ENCODE data around the gene LRMDA.

The LRMDA gene

DNA sequence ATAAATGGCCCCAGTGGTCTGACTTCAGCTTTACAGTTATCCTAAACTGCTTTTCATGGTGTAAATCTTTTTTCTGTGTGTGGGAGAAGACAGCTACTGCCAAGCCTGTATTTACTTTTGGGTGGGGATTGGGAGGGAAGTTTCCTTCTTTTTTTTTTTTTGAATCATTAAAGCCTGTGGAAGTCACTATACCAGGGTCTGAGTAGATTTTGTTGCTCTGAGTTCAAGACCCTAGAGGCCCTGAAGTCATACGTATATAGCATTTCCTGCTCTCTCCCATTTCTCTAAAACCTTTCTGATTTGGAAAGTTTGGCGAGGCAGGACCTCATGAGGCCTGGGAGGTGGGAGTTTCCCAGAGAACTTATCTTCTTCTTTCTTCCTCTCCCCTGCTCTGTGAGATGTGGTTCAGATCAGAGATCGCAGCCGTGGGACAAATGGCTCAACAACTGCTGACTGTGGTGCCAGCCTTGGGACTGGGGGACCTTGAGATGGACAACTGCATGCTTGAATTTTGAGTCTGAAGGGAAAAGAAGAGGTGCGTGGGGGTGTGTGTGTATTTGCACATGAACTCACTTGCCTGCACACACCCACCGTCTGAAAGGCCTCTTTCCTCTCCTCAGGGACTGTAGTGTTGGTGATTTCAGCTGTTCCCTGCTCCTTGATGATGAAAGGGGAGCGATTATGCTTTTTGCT lies 18.1 kb downstream of the LRMDA start:
- DNase-seq (ENCODE audit: low read depth): no peak

DNA sequence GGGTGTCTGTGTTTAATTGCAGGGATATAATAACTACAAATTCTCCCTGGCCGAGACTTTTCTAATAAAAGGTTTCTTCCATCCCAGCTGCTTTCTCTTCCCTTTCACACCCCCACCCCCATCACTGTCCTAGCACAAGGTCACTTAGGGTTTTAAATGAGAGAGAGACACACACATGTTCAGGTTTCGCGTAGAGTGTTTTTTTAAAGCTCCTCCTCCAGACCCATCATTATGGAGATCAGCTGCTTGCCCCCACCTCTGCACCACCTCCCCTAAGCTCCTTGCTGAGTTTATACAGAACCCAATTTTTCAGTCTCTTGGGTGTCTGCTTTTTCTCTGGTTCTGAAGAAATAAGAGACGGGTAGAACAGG lies 18.6 kb downstream of the LRMDA start:
- no peak for DNase-seq (ENCODE audit: low read depth)

DNA sequence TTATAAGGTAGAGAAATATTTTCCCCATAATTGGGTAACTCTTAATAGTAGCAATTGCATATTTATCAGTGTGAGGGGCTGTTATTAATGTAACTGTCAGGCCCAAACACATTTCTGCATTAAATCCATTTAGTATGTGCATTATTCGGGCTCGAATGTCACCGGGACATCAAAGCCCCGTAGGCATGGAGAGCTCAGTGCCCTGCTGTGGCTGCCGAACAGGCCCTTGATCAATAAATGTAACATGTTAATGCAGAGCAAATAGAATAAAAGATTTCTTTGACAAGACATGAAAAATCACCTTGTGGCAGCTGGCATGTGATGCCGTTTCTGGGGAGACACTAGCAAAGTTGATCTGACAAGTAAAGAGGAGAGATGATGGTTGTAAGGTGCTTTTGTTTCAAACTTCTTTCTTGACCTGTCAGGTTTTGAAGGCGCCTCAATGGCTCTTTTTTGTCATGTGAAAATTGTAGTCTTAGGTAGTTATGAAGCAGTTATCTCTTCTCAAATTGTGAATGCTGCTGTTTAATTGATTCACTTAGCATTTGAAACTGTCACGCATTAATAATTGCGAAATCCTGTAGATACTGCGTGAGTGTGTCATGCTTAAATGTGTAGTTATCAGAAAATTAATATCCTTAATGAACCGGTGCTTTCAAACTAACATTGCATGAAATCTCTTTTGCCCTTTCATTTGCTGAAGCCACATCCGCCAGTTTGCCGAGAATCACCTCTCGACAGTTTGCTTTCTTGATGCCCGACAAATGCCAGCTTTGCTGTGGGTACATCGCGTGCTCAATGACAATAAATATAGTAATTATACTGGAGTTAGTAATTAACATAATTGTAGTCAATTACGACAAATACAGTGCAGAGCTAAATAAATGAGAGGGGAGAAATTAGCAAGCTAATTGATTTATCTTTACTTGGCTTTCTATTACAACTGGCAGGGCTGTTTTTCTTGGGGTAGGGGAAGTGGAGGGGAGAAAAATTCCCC lies 19.5 kb downstream of the LRMDA start:
- no peak for DNase-seq (ENCODE audit: low read depth)

DNA sequence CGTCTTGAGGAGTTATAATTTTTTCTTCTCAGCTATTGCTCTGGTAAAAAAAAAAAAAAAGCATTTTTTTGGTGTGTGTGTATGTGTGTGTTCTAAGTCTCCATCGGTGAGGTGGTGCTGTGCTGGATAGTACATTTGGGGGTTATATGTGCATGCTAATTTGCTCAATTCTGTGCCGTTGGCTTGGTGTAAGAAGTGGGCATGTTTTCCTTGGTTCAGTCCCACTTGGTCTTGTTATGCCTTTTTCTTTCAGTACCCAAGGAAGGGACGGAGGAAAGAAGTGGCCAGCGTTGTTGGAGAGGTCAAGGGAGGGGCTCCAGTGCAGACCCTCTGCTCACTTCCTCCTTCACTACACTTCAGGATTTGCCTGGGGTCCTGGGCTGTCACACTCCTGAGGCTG lies 20.4 kb downstream of the LRMDA start:
- DNase-seq (ENCODE audit: low read depth): no peak

DNA sequence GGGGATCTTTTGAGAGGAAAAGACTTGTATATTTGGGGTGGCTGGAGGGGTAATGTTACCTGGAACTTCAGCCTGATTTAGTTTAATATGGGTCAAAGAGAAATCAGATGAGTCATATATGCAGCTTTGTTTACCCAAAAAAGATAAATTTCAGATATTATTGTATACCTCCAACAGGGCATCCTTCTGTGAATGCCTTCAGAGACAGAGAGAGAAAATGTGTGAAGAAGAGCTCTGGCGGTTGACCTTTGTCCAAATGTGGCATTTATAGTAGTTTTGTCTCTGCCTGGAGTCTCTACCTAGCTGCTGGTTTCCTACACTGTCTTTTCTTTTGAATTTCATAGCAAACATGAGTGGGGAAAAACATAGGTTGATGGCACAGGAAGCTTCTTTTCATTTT lies 21.6 kb downstream of the LRMDA start:
- DNase-seq (ENCODE audit: low read depth): no peak

DNA sequence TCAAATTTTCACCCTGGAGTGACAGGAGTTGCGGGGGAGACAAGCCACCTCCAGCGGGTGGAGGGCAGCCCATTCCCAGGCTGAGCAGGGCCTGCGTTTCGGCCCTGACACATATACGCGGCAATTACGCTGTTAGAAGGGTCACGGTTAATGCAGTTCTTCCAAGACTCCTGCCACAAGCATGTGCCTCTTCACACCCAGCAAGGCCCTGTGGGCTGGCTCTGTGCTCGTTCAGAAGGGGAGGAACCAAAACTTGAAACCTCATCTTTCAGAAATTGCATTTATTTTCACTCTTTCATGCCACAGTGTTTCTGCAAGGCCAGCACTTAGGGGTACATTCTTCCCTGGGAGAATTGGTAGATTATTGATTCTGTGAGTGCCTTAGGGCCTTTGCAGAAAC lies 24.7 kb downstream of the LRMDA start:
- DNase-seq (ENCODE audit: low read depth): no peak

DNA sequence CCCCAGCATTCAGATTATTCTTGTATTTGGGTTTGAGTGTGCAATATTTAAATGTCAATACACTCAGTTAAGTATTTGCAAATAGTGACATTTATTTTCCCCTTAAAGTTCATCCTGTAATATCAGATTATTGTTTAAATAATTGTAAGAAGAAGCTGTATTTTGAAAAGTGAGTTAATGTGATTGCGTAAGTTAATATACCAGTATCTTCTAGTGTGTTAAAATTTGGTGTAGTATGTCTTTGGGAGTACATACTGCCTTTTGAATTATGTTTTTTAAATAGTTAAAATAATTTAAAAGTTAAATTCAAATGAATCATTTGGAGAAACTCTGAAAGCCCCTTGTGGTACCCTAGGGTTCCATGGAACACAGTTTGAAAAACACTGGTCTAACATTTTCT lies 28.6 kb downstream of the LRMDA start:
- DNase-seq (ENCODE audit: low read depth): no peak

DNA sequence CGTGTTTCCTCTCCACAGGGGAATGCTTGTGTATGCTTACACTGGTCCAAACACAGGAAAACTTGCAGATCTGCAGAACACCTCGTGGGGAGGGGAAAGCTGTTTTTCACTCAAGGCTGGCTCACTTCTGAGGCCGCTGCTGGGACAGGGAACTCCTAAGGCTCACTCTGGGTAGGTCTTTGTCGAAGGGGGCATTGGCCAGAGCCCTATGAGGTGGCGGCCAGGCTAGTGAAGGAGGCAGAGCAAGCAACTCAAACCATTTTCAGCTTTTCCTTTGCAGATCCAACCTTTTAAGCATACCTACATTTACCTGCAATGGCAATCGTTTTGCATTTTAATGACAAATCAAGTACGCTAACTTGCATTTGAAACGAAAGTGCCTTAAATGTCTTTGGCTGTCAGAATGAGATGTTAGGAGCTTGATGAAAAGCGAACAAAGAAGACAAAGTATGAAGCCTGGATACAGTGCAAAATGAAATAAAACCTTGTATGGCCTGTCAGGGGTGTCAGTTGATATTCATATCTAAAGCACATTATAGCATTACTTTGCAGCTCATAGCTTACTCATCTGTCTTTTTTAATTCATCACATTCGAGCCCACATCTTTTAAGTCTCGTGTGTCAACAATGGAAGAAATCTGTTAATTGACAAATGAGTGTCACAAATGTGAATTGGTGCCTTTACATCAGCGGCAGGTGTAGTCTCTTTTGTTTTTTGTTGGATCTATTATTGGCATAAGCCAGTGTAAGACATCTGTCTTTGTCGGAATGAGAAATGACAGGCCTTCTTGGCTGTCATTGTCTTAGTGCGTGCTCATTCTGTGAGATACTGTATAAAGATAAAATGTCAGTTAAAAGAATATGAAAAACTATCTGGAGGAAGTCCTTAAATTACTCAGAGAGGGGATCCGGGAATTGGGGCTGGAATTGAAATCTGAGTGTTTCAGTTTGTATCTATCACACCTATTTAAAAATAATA lies 30.5 kb downstream of the LRMDA start:
- DNase-seq (ENCODE audit: low read depth): no peak

DNA sequence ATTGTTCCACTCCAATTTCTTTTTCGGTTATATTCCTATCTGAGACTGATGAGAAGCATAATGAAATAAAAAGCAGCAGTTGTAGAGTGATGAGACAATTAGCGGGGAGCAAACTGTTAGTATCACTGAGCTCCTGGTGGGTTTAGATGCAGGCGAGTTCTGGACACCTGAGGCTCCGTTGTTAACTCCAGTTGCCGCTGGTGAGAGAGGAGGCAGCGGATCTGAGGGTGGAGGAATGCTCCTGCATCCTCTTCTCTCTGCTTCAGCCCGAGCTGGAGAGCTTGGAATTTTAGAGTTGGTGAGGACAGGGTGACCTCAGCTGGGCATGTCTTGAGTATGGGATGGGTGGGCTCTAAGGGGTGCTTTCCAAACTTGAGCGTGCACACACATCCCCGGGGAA lies 31.4 kb downstream of the LRMDA start:
- DNase-seq (ENCODE audit: low read depth): no peak

DNA sequence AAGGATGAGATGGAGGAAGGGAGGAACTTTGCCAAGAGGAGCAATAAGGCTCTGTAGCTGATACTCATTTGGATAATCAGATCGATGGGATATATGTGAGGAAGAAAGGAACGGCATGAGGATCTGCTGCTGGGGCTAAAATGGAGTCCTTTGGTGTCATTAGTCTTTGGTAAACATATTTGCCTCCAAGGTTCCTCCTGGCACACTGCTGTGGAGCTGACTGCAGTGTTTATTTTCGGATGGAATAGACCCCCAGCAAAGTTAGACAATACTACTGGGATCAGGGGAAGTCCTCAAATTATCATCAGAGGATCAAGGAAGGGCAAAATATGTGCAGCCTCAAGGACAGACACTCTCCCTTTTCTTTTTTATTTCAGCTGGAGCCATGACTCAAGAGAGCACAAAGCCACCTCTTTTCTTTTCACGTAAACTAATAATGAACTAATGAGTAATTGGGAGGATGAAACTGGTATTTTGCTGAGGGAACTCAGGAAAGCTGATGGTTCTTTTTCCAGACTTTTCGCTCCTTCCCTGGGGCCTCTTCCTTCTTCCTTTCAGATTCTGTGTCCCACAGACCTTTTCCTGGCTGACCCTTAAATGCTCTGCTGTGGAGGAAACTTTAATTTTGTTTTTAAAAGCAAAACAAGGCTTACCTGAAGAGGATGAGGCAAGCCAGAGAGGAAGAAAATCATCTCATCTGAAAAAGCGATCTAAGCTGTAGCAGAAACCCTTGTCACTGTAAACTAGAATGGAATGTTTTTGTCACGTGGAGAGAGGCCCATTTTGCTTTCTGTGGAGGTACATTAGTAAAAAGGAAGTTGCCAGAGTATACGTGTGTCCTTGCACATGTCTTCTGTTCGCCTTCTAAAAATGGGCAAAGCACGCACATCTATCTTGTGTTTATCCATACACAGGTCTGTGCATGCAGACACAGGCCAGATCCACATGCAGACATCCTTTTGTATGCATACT lies 33.3 kb downstream of the LRMDA start:
- no peak for DNase-seq (ENCODE audit: low read depth)

DNA sequence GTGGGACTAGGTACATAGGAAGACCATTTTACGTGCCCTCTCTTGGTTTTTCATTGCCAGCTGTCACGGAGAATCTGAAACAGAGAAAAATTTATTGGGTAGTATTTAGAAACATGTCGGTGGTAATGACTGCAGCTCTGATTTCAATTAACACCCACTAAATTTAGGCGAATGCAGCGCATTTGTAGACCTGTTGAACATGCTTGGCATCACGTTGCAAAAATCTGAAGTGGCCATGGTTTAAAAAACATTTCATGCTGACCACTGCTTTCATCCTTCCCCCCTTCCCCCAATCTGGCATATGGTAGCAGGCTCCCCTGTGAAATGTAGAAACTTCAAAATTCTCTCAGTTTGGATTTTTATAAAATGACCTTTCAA lies 34.0 kb downstream of the LRMDA start:
- DNase-seq (ENCODE audit: low read depth): no peak

DNA sequence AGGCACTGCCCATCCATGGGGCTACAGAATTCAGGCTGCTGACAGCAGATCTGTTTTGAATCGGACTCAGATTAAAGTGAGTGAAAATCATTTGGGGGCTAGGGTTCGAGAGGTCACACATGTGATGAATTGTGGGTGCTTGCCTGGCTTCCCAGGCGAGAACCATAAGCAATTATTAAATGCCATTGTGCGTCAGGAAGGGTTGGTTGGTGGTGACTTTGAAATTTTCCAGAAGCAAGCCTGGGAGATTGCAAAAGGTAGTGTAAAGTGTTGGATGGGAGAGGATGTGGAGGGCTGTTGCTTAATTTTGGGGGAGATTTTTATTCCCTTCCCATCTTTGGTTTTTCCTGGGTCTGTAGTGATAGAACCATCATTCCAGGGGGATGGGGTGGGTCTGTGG lies 34.6 kb downstream of the LRMDA start:
- DNase-seq (ENCODE audit: low read depth): no peak

DNA sequence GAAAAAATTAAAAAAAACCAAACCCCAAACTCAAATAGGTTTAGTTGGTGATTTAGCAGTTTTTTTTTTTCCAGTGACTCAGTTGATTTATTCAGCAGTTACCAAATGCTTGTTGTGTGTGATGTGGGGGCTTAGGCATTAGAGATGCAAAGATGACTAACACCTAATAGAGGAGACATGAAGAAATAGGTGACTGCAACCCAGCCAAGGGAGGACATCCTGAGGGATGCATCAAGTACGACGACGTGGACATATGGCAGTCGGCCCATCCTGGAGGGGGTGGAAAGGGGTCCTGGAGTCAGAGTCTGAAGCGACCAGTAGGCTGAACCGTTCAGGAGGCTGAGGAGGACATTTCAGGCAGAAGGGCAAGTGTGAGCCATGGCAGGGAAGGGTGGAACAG lies 35.5 kb downstream of the LRMDA start:
- no peak for DNase-seq (ENCODE audit: low read depth)

DNA sequence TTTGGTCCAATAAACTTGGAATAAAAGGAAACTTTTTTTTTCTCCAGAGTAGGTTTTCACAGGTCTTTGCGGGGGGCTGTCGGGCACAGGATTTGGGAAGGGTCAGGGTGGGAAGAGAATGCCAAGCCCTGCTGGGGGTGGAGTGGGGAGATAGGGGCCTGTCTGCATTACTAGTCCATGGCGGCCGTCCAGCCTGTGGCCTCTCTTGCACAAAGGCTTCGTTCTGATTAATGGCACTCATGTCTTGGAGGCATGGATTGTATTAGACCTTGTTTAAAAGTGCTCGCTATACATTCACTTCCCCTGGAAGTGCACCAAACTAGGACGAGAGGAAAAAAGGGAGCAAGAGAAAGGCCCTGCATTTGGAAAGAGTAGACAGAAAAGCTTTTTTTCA lies 37.2 kb downstream of the LRMDA start:
- DNase-seq (ENCODE audit: low read depth): no peak

DNA sequence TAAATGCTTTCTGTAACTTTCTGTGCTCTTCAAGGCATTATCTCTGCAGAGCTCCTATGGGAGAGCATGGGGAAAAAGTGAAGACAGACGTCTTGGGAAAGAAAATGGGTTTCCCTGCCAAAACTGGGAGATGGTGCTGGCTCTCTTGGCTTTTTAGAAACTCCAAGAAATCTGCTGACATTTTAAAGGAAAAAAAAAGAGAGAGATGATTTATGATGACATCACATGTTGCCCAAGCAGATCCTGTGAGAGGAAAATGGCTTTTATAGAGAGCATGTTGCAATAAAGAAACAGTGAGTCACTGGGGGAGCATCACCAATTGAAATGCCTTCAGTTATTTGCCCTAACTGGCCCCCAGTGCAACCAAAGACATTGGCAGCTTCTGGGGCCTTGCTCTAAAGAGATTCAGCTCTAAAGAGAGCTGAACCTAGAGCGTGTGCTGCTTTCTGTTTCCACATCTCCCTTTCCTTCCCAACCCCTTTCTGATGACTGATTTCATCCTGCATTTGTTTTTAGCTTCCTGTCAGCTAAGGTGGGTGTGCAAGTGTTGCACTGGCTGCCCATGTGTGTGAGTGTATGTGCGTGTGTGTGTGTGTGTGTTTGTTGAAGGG lies 37.7 kb downstream of the LRMDA start:
- DNase-seq (ENCODE audit: low read depth): no peak

DNA sequence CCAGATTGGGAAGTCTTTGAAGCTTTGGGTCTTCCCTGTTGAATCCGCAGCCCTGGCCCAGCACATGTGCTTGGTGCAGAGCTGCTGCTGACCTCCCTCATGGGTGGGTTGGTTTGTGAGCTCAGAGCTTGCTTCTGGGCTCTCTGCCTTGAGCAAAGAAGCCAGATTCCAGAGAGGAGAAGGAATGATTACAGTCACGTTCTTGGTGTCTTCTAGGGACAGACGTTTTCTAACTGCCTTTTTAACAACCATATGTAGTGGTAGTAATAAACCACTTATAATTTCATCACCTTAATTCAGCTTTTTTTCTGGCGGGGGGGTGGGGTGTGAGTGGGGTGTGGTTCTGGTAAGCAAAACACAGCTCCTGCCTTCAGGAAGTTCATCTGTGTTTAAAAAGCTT lies 39.5 kb downstream of the LRMDA start:
- no peak for DNase-seq (ENCODE audit: low read depth)

DNA sequence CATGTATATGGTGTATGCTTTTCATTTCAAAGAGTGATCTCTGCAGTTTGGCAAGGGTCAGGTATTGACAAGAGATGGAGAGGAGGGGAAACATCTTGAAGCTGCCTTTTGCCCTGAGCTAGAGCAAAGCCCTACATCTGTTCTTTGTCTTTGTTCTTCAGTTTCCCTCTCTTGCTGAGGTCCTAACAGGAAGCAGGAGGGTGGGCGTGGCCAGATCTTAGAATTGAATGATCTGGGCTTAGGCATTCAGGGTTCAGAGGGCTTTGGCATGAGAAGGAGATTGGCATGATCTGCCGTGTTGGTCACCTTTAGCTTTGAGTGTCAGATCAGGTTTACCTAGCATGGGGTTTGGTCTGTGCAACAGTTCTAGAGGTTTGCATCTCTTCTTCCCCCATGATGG lies 41.3 kb downstream of the LRMDA start:
- DNase-seq (ENCODE audit: low read depth): no peak

DNA sequence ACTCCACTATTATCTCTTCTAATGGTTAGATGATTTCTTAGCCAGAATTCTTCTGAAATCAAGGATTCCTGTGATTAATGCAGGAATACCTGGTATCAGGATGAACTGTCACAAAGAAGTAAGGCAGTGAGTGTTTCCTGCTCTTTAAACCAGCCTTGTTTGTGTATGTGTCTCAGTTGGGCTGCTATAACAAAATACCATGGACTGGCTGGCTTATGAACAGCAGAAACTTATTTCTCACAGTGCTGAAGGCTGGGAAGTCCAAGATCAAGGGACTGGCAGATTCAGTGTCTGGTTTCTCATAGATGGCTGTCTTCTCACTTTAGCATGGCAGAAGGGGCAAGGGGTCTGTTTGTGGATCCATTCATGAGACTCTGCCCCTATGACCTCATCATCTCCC lies 42.7 kb downstream of the LRMDA start:
- DNase-seq (ENCODE audit: low read depth): no peak

DNA sequence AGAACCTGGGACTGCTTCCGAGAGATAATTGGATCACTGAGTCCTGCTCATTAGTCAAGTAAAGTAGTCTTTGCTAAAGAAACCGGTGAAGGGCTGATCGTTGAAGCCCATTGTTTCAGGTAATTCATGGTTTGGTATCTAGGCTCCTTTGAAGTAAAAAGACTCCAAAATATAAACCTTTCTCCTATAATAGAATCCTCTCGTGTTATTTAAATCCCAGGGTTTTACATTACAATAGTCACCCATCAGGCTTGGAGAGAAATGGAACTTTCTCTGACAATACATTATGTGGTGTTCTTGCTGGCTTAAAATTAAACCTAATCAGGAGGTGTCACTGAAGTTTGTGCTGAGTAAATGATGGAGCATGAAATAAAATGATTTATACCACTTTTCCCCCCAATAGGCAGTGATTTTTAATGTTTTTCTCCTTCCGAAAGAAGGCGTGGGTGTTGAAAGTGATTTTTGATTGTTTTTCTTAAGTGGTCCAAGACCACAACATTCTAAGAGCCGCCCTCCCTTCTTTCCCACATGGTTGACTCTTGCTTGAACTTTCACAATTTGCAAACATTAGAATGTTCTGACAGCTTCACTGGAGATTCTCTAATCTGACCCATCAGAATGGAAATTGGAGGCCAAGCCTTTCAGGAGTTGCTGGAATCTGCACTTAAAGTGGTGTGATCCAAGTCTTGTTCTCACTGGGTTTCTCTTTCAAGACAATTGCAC lies 44.2 kb downstream of the LRMDA start:
- no peak for DNase-seq (ENCODE audit: low read depth)

DNA sequence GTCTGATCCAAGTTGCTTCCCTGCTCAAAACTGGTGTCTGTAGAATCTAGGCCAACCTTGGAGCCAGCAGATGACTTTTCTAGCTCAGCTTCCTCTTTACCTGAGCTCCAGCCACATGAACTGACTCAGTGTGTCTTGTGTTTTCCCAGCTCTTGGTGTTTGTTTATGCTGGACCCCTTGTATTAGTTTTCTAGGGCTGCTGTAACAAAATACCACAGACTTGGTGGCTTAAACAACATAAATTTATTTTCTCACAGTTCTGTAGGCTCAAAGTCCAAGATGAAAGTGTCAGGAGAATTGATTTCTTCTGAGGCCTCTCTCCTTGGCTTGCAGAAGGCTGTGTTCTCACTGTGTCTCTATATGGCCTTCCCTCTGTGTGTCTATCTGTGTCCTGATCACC lies 45.1 kb downstream of the LRMDA start:
- no peak for DNase-seq (ENCODE audit: low read depth)

All from T follicular helper cell (primary cell).